GM23338 (cell line): Measurements from ENCODE around the gene ELOB. TPM values are rescaled to one million over a fixed set of nuclear protein-coding genes. Genes with fewer than 3 reads are reported as not detected.

Experiments
- ATAC-seq: fragments of 200-7000 bp; cut with Tn5 transposase; 3 replicates; pipeline ENCODE4 v1.9.1; 2020
- DNase-seq: peaks from one replicate; pipeline ENCODE4 v3.0.0-alpha.2; 2015; ENCODE audit warnings: low spot score
- H2AFZ ChIP-seq: fragments of 200-600 bp; sonication (generic); 2 replicates; pipeline ENCODE4 v1.8.0; 2016; ENCODE audit warnings: antibody characterized with exemption, mild to moderate bottlenecking, moderate library complexity
- H3F3A ChIP-seq: fragments of 200-600 bp; sonication (generic); replicated peaks from 2 replicates; pipeline ENCODE4 v1.8.0; 2017; ENCODE audit warnings: antibody characterized with exemption, mixed run types, low read depth
- H3K27ac ChIP-seq: fragments of 200-600 bp; sonication (generic); 2 replicates; pipeline ENCODE4 v1.6.1; 2016; ENCODE audit warnings: low read depth
- H3K27me3 ChIP-seq: fragments of 200-600 bp; sonication (generic); 2 replicates; pipeline ENCODE4 v1.8.0; 2016; ENCODE audit warnings: mild to moderate bottlenecking, mixed run types, moderate library complexity; ENCODE audit not compliant: insufficient read depth
- H3K36me3 ChIP-seq: fragments of 200-600 bp; sonication (generic); 2 replicates; pipeline ENCODE4 v1.8.0; 2016; ENCODE audit warnings: mild to moderate bottlenecking; ENCODE audit not compliant: insufficient read depth
- H3K4me1 ChIP-seq: fragments of 200-600 bp; sonication (generic); 2 replicates; pipeline ENCODE4 v1.8.0; 2016; ENCODE audit warnings: mild to moderate bottlenecking, moderate library complexity; ENCODE audit not compliant: insufficient read depth
- H3K4me2 ChIP-seq: fragments of 200-600 bp; sonication (generic); 2 replicates; pipeline ENCODE4 v1.7.1; 2017; ENCODE audit warnings: mixed run types
- H3K4me3 ChIP-seq: fragments of 200-600 bp; sonication (generic); 2 replicates; pipeline ENCODE4 v1.6.1; 2016; ENCODE audit warnings: mixed run types
- H3K79me2 ChIP-seq: fragments of 200-600 bp; sonication (generic); replicated peaks from 2 replicates; pipeline ENCODE4 v1.8.0; 2017; ENCODE audit warnings: mild to moderate bottlenecking; ENCODE audit not compliant: insufficient read depth
- H3K9me2 ChIP-seq: fragments of 200-600 bp; sonication (generic); 2 replicates; pipeline ENCODE4 v1.8.0; 2017; ENCODE audit not compliant: insufficient read depth
- H4K20me1 ChIP-seq: fragments of 200-600 bp; sonication (generic); replicated peaks from 2 replicates; pipeline ENCODE4 v1.8.0; 2017; ENCODE audit warnings: mild to moderate bottlenecking; ENCODE audit not compliant: insufficient read depth
- H3K27ac Mint-ChIP-seq: 2 replicates; pipeline ENCODE4 v1.8.0; 2020; ENCODE audit warnings: inconsistent platforms, mild to moderate bottlenecking, moderate library complexity, mixed read lengths
- H3K27me3 Mint-ChIP-seq: 3 replicates; pipeline ENCODE4 v1.8.0; 2022; ENCODE audit warnings: low read depth, mild to moderate bottlenecking, moderate library complexity, mixed read lengths, inconsistent platforms; ENCODE audit not compliant: insufficient read depth, poor library complexity
- H3K36me3 Mint-ChIP-seq: 3 replicates; pipeline ENCODE4 v1.8.0; 2021; ENCODE audit warnings: low read depth, mild to moderate bottlenecking, inconsistent platforms, moderate library complexity, mixed read lengths
- H3K4me1 Mint-ChIP-seq: 3 replicates; pipeline ENCODE4 v1.8.0; 2020; ENCODE audit warnings: mild to moderate bottlenecking, inconsistent platforms, mixed read lengths
- H3K4me3 Mint-ChIP-seq: 3 replicates; pipeline ENCODE4 v1.8.0; 2021; ENCODE audit warnings: moderate library complexity, mild to moderate bottlenecking, inconsistent platforms, mixed read lengths
- H3K9me3 Mint-ChIP-seq: 3 replicates; pipeline ENCODE4 v1.8.0; 2020; ENCODE audit warnings: moderate library complexity, mild to moderate bottlenecking, inconsistent platforms, mixed read lengths
- CREB1 ChIP-seq: fragments of 250-450 bp; sonication (Bioruptor Pico); IDR thresholded peaks from 2 replicates; pipeline ENCODE4 v1.5.0; 2020; ENCODE audit warnings: low read depth, mild to moderate bottlenecking, moderate library complexity
- CTCF ChIP-seq, 2 experiments: fragments of 200-600 bp in 1 of 2; sonication (generic) in 1 of 2; conservative IDR thresholded peaks; 2 replicates each; pipeline versions ENCODE4 v1.5.1 to v1.6.1; 2016 to 2017; ENCODE audit warnings: antibody characterized with exemption in 2 of 2, low read depth in 2 of 2, mild to moderate bottlenecking in 2 of 2, moderate library complexity in 1 of 2
- ETS1 ChIP-seq: IDR thresholded peaks from 2 replicates; pipeline ENCODE4 v1.6.1; 2016; ENCODE audit warnings: antibody characterized with exemption
- EZH2 ChIP-seq: fragments of 200-600 bp; sonication (generic); IDR thresholded peaks from one replicate; pipeline ENCODE4 v1.8.0; 2017; ENCODE audit warnings: antibody characterized with exemption, mild to moderate bottlenecking, low read depth; ENCODE audit not compliant: unreplicated experiment
- EZH2phosphoT487 ChIP-seq: fragments of 200-600 bp; sonication (generic); IDR thresholded peaks from one replicate; pipeline ENCODE4 v1.8.1; 2018; ENCODE audit warnings: antibody characterized with exemption; ENCODE audit not compliant: unreplicated experiment
- JUNB ChIP-seq: IDR thresholded peaks from one replicate; pipeline ENCODE4 v1.6.1; 2016; ENCODE audit warnings: antibody characterized with exemption; ENCODE audit not compliant: unreplicated experiment
- NANOG ChIP-seq: IDR thresholded peaks from 2 replicates; pipeline ENCODE4 v1.6.1; 2016; ENCODE audit warnings: antibody characterized with exemption, borderline replicate concordance
- POLR2AphosphoS5 ChIP-seq: IDR thresholded peaks from 2 replicates; pipeline ENCODE4 v1.6.1; 2016; ENCODE audit warnings: antibody characterized with exemption, low read depth
- STAT1 ChIP-seq: IDR thresholded peaks from one replicate; pipeline ENCODE4 v1.6.1; 2016; ENCODE audit warnings: antibody characterized with exemption; ENCODE audit not compliant: unreplicated experiment
- ZNF114 ChIP-seq: fragments of 250-450 bp; sonication (Bioruptor Pico); IDR thresholded peaks from 2 replicates; pipeline ENCODE4 v1.5.0; 2020; ENCODE audit warnings: mild to moderate bottlenecking, moderate library complexity
- ZNF331 ChIP-seq: fragments of 250-450 bp; sonication (Bioruptor Pico); IDR thresholded peaks from 2 replicates; pipeline ENCODE4 v1.5.0; 2020; ENCODE audit warnings: low read depth, mild to moderate bottlenecking, moderate library complexity
- polyA plus RNA-seq: library from polyadenylated mRNA; unstranded; fragments of >200 nt; fragmentation: Nextera tagmentation; extraction: Ambion mirVana; gene quantifications from 2 replicates; pipeline ENCODE4 v1.2.1, GENCODE V29; 2016
- total RNA-seq: library from RNA; depleted of rRNA; stranded (reverse); fragments of >200 nt; shearing (Covaris generic); gene quantifications from 2 replicates; pipeline ENCODE4 v1.2.3, GENCODE V29; 2014
- TF ChIP-seq, protein P1 (sequence below): fragments of 250-450 bp; sonication (Bioruptor Pico); IDR thresholded peaks from 2 replicates; pipeline ENCODE4 v1.5.0; 2020; ENCODE audit warnings: mild to moderate bottlenecking, moderate library complexity
- TF ChIP-seq, protein P2 (sequence below): IDR thresholded peaks from one replicate; pipeline ENCODE4 v1.6.1; 2018; ENCODE audit warnings: antibody characterized with exemption; ENCODE audit not compliant: unreplicated experiment

The ELOB gene
- total and polyA plus RNA-seq, 2 experiments from 2014 or later: 278 to 756 TPM

- Histone ChIP-seq H3K4me2 (no peak overlapping the region), H3K79me2 (peaks cover 65% of the 10 kb centered on the region), H3K27me3 (peaks cover 5% of the 10 kb centered on the region), H4K20me1 (peaks cover 18% of the 10 kb centered on the region), H3K4me1 (no peaks in the 10 kb centered on the region), H3K9me2 (peaks cover 34% of the 10 kb centered on the region), H2AFZ (no peak overlapping the region), H3K36me3 (peaks cover 68% of the 10 kb centered on the region), H3F3A (peaks cover 79% of the 10 kb centered on the region), H3K4me3 (no peak overlapping the region), H3K27ac (0 out of 2 replicates have a peak overlapping the region, but pooled peaks have one; percentile 19)
- TF ChIP-seq ZNF331 (CRISPR knock-in tag) (no peak), EZH2 (no peak), CREB1 (CRISPR knock-in tag) (no peak), CTCF (conservative IDR thresholded peaks at IDR 0.05; ENCODE audit: low read depth in 2 of 2) (no peak), STAT1 (no peak), EZH2phosphoT487 (no peak), ETS1 (no peak), POLR2AphosphoS5 (no peak; the same call in 1 of the 2 replicates), JUNB (no peak), ZNF114 (no peak), NANOG (no peak)
- TF ChIP-seq, protein P1, sequence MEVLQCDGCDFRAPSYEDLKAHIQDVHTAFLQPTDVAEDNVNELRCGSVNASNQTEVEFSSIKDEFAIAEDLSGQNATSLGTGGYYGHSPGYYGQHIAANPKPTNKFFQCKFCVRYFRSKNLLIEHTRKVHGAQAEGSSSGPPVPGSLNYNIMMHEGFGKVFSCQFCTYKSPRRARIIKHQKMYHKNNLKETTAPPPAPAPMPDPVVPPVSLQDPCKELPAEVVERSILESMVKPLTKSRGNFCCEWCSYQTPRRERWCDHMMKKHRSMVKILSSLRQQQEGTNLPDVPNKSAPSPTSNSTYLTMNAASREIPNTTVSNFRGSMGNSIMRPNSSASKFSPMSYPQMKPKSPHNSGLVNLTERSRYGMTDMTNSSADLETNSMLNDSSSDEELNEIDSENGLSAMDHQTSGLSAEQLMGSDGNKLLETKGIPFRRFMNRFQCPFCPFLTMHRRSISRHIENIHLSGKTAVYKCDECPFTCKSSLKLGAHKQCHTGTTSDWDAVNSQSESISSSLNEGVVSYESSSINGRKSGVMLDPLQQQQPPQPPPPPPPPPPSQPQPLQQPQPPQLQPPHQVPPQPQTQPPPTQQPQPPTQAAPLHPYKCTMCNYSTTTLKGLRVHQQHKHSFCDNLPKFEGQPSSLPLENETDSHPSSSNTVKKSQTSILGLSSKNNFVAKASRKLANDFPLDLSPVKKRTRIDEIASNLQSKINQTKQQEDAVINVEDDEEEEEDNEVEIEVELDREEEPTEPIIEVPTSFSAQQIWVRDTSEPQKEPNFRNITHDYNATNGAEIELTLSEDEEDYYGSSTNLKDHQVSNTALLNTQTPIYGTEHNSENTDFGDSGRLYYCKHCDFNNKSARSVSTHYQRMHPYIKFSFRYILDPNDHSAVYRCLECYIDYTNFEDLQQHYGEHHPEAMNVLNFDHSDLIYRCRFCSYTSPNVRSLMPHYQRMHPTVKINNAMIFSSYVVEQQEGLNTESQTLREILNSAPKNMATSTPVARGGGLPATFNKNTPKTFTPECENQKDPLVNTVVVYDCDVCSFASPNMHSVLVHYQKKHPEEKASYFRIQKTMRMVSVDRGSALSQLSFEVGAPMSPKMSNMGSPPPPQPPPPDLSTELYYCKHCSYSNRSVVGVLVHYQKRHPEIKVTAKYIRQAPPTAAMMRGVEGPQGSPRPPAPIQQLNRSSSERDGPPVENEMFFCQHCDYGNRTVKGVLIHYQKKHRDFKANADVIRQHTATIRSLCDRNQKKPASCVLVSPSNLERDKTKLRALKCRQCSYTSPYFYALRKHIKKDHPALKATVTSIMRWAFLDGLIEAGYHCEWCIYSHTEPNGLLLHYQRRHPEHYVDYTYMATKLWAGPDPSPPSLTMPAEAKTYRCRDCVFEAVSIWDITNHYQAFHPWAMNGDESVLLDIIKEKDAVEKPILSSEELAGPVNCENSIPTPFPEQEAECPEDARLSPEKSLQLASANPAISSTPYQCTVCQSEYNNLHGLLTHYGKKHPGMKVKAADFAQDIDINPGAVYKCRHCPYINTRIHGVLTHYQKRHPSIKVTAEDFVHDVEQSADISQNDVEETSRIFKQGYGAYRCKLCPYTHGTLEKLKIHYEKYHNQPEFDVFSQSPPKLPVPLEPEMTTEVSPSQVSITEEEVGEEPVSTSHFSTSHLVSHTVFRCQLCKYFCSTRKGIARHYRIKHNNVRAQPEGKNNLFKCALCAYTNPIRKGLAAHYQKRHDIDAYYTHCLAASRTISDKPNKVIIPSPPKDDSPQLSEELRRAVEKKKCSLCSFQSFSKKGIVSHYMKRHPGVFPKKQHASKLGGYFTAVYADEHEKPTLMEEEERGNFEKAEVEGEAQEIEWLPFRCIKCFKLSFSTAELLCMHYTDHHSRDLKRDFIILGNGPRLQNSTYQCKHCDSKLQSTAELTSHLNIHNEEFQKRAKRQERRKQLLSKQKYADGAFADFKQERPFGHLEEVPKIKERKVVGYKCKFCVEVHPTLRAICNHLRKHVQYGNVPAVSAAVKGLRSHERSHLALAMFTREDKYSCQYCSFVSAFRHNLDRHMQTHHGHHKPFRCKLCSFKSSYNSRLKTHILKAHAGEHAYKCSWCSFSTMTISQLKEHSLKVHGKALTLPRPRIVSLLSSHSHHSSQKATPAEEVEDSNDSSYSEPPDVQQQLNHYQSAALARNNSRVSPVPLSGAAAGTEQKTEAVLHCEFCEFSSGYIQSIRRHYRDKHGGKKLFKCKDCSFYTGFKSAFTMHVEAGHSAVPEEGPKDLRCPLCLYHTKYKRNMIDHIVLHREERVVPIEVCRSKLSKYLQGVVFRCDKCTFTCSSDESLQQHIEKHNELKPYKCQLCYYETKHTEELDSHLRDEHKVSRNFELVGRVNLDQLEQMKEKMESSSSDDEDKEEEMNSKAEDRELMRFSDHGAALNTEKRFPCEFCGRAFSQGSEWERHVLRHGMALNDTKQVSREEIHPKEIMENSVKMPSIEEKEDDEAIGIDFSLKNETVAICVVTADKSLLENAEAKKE: no peak
- TF ChIP-seq, protein P2, sequence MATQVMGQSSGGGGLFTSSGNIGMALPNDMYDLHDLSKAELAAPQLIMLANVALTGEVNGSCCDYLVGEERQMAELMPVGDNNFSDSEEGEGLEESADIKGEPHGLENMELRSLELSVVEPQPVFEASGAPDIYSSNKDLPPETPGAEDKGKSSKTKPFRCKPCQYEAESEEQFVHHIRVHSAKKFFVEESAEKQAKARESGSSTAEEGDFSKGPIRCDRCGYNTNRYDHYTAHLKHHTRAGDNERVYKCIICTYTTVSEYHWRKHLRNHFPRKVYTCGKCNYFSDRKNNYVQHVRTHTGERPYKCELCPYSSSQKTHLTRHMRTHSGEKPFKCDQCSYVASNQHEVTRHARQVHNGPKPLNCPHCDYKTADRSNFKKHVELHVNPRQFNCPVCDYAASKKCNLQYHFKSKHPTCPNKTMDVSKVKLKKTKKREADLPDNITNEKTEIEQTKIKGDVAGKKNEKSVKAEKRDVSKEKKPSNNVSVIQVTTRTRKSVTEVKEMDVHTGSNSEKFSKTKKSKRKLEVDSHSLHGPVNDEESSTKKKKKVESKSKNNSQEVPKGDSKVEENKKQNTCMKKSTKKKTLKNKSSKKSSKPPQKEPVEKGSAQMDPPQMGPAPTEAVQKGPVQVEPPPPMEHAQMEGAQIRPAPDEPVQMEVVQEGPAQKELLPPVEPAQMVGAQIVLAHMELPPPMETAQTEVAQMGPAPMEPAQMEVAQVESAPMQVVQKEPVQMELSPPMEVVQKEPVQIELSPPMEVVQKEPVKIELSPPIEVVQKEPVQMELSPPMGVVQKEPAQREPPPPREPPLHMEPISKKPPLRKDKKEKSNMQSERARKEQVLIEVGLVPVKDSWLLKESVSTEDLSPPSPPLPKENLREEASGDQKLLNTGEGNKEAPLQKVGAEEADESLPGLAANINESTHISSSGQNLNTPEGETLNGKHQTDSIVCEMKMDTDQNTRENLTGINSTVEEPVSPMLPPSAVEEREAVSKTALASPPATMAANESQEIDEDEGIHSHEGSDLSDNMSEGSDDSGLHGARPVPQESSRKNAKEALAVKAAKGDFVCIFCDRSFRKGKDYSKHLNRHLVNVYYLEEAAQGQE: no peak
- ATAC-seq (no peak), DNase-seq (no peak)
- H3K36me3 Mint-ChIP-seq: peaks cover 100% of the 10 kb centered on the region
- no peak overlapping the region for H3K27ac Mint-ChIP-seq
- H3K9me3 Mint-ChIP-seq: peaks cover 45% of the 10 kb centered on the region
- peaks cover 70% of the 10 kb centered on the region for H3K27me3 Mint-ChIP-seq
- peaks cover 36% of the 10 kb centered on the region for H3K4me1 Mint-ChIP-seq
- H3K4me3 Mint-ChIP-seq: no peak overlapping the region
Measured at GRCh38 chr16:2767140-2767731, 9.8 kb downstream of the ELOB start.
